ENCODE results near the gene IGHMBP2. TPM values are rescaled to one million over a fixed set of nuclear protein-coding genes. Genes with fewer than 3 reads are reported as not detected.

IGHMBP2 gene
- total RNA-seq, 6 experiments from 2014 or later, result 5.8 to 21.2 (median 11.5) TPM

GRCh38 chr11:68954836-68955606 is 51.3 kb downstream of the IGHMBP2 start:
- H3K27ac ChIP-seq, result no peak overlapping the region
- H3K4me1 ChIP-seq, result no peaks in the 10 kb centered on the region
- 70% methylated on average over 3 of the region's 30 CpGs for WGBS (ENCODE audit: insufficient coverage, low coverage, low lambda C conversion rate, missing lambda C conversion rate)
- intact Hi-C loops (cut with DNase I), result no loop called here
- no peak for TF ChIP-seq POLR2A (IDR thresholded peaks at IDR 0.05)
- TF ChIP-seq, protein P1, sequence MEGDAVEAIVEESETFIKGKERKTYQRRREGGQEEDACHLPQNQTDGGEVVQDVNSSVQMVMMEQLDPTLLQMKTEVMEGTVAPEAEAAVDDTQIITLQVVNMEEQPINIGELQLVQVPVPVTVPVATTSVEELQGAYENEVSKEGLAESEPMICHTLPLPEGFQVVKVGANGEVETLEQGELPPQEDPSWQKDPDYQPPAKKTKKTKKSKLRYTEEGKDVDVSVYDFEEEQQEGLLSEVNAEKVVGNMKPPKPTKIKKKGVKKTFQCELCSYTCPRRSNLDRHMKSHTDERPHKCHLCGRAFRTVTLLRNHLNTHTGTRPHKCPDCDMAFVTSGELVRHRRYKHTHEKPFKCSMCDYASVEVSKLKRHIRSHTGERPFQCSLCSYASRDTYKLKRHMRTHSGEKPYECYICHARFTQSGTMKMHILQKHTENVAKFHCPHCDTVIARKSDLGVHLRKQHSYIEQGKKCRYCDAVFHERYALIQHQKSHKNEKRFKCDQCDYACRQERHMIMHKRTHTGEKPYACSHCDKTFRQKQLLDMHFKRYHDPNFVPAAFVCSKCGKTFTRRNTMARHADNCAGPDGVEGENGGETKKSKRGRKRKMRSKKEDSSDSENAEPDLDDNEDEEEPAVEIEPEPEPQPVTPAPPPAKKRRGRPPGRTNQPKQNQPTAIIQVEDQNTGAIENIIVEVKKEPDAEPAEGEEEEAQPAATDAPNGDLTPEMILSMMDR (IDR thresholded peaks at IDR 0.05), result no peak
- ATAC-seq (peak; percentile 63 to 79 (median 66)), DNase-seq (no peak)
- no peaks in the 10 kb centered on the region for H3K27me3 ChIP-seq
- H3K36me3 ChIP-seq, result no peaks in the 10 kb centered on the region
- H3K9me3 ChIP-seq, result no peaks in the 10 kb centered on the region
- H3K4me3 ChIP-seq, result no peak overlapping the region

DNA sequence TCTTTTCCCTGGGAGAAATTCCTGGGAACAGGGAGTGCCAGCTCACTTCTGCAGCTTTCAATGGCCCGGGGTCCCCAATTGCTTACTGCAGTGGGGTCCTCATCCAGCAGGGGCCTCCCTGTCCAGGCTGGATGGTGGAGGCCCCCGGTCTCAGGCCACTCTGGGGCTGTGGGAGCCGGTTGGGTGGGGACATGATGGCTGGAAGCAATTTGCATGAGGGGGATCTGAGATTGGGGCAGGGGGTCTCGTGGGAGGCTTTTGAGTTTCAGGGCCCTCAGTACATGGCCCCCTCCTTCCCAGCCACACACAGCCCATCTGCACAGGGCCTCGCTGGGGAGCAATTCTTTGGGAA is 51.9 kb downstream of the IGHMBP2 start:
- ATAC-seq (no peak), DNase-seq (no peak)
- H3K9me3 ChIP-seq, result no peaks in the 10 kb centered on the region
- H3K4me1 ChIP-seq, result no peaks in the 10 kb centered on the region
- no peak overlapping the region for H3K27ac ChIP-seq
- no peaks in the 10 kb centered on the region for H3K27me3 ChIP-seq
- H3K4me3 ChIP-seq, result no peak overlapping the region
- intact Hi-C loops (cut with DNase I), result no loop called here
- no peak for TF ChIP-seq POLR2A (IDR thresholded peaks at IDR 0.05)
- TF ChIP-seq, protein P1 (IDR thresholded peaks at IDR 0.05), result no peak
- 53% methylated on average over 3 of the region's 5 CpGs for WGBS (ENCODE audit: insufficient coverage, low coverage, low lambda C conversion rate, missing lambda C conversion rate)
- no peaks in the 10 kb centered on the region for H3K36me3 ChIP-seq

DNA sequence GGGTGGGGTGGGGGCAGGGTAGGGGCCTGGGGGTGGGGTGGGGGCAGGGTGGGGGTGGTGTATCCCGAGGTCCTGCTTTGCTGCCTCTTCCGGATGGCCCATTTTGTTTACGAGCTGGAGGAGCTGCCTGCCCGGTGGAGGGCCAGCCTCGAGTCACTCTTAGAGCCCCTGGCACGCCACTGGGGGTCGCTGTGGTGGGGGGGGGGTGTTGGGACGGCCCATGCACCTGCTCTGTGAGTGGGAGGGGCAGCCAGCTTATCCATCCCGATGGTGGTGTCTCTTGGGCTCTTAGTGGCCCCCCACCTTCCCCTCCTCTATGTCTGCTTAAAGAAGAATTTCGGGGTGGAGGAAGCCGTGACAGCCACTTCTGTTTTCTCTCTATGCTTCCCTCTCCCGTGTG is 52.5 kb downstream of the IGHMBP2 start:
- DNase-seq, result no peak
- Histone ChIP-seq H3K27me3 (no peaks in the 10 kb centered on the region), H3K36me3 (no peaks in the 10 kb centered on the region), H3K4me1 (no peaks in the 10 kb centered on the region), H3K4me3 (no peak overlapping the region), H3K27ac (no peak overlapping the region), H3K9me3 (no peaks in the 10 kb centered on the region)
- WGBS (ENCODE audit: insufficient coverage, low coverage, low lambda C conversion rate, missing lambda C conversion rate), result 0% methylated on average over 1 of the region's 12 CpGs
- TF ChIP-seq, protein P1 (IDR thresholded peaks at IDR 0.05), result peak in 2 of 4 donors; percentile 5 to 6
- no peak for TF ChIP-seq POLR2A (IDR thresholded peaks at IDR 0.05)
- intact Hi-C loops (cut with DNase I), result no loop called here
- ATAC-seq, result peak in 1 of 4 donors; percentile 45

DNA sequence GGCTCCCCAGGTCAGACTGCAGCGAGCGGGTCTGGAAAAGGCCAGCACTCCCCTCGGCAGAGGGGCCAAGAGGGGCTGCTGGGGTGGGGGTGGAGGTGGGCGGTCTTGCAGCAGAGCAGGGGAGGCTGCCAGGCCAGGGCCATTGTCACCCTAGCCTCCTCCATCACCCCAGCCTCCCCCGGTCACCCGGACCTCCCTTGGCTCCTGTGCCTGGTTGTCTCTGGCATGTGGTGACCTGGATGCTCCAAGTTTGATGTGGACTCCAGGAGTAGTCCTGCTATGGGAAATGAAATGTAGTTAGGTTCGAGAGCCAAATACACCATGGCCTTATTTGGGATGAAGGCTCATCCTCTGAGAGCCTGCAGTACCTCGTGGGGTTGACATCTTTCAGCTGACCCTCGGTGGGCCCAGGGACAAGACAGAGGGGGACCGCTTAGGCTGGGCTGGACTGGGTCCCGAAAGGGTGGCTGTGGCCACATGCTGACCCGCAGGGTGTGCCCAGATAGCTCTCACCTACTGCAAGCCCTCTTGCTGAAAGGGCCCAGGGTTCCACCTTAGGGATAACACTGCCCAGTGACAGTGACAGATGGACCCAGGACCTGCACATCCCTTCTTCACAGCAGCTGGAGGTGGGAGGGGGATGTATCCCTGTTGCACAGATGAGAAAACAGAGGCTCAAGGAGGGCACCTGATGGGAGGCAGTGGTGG is 53.0 kb downstream of the IGHMBP2 start:
- Histone ChIP-seq H3K4me1 (no peaks in the 10 kb centered on the region), H3K27me3 (no peaks in the 10 kb centered on the region), H3K4me3 (no peak overlapping the region), H3K9me3 (no peaks in the 10 kb centered on the region), H3K27ac (no peak overlapping the region), H3K36me3 (no peaks in the 10 kb centered on the region)
- ATAC-seq (no peak), DNase-seq (no peak)
- WGBS (ENCODE audit: insufficient coverage, low coverage, low lambda C conversion rate, missing lambda C conversion rate), result no CpG with 5 or more reads among the region's 12 CpGs
- intact Hi-C loops (cut with DNase I), result no loop called here
- TF ChIP-seq, protein P1 (IDR thresholded peaks at IDR 0.05), result no peak
- no peak for TF ChIP-seq POLR2A (IDR thresholded peaks at IDR 0.05)
